HepG2 (cell line): ENCODE data around the gene ZG16. TPM values are rescaled to one million over a fixed set of nuclear protein-coding genes. Genes with fewer than 3 reads are reported as not detected.

Experiments
- ARHGAP35 ChIP-seq: sonication (generic); formaldehyde crosslinking; IDR thresholded peaks from 2 replicates; pipeline ENCODE4 v1.9.0; 2022; ENCODE audit warnings: mild to moderate bottlenecking, inconsistent platforms, moderate library complexity, missing genetic modification reagents, borderline replicate concordance
- CCAR2 ChIP-seq: fragments of 200-400 bp; formaldehyde crosslinking; optimal IDR thresholded peaks from 2 replicates; pipeline ENCODE3; 2018; ENCODE audit warnings: low read depth, mild to moderate bottlenecking, low read length, moderate library complexity
- HNRNPL ChIP-seq: fragments of 200-400 bp; formaldehyde crosslinking; IDR thresholded peaks from 2 replicates; pipeline ENCODE4 v1.6.1; 2017; ENCODE audit warnings: mild to moderate bottlenecking, low read depth, low read length
- IKZF1 ChIP-seq: fragments of 450-650 bp; IDR thresholded peaks from 2 replicates; pipeline ENCODE4 v1.7.1; 2016
- KDM3A ChIP-seq: IDR thresholded peaks from 2 replicates; pipeline ENCODE4 v1.6.1; 2018; ENCODE audit warnings: low read depth, missing compliant biosample characterization
- KLF13 ChIP-seq: sonication (generic); formaldehyde crosslinking; IDR thresholded peaks from 2 replicates; pipeline ENCODE4 v1.4.0; 2020; ENCODE audit warnings: mild to moderate bottlenecking, missing genetic modification reagents
- MED8 ChIP-seq: sonication (generic); formaldehyde crosslinking; IDR thresholded peaks from 2 replicates; pipeline ENCODE4 v1.8.1; 2023; ENCODE audit warnings: mild to moderate bottlenecking, missing genetic modification reagents; ENCODE audit not compliant: insufficient replicate concordance
- MXI1 ChIP-seq: IDR thresholded peaks from 3 replicates; pipeline ENCODE4 v1.6.1; 2012; ENCODE audit warnings: low read depth, low read length, inconsistent platforms, borderline replicate concordance
- NR3C1 ChIP-seq: sonication (generic); formaldehyde crosslinking; IDR thresholded peaks from 2 replicates; pipeline ENCODE4 v1.4.0; 2020; ENCODE audit warnings: missing genetic modification reagents
- SP4 ChIP-seq: sonication (generic); formaldehyde crosslinking; IDR thresholded peaks from 2 replicates; pipeline ENCODE4 v1.8.1; 2023; ENCODE audit warnings: mild to moderate bottlenecking, missing genetic modification reagents
- THRA ChIP-seq: sonication (generic); formaldehyde crosslinking; IDR thresholded peaks from 2 replicates; pipeline ENCODE4 v1.4.0; 2020; ENCODE audit warnings: missing genetic modification reagents, borderline replicate concordance
- ZBTB33 ChIP-seq: sonication (generic); formaldehyde crosslinking; IDR thresholded peaks from 2 replicates; pipeline ENCODE4 v1.4.0; 2020; ENCODE audit warnings: missing genetic modification reagents
- ZNF12 ChIP-seq: sonication (generic); formaldehyde crosslinking; IDR thresholded peaks from 2 replicates; pipeline ENCODE4 v1.5.0; 2020; ENCODE audit warnings: missing genetic modification reagents
- ZNF136 ChIP-seq: sonication (generic); formaldehyde crosslinking; IDR thresholded peaks from 2 replicates; pipeline ENCODE4 v1.8.1; 2022; ENCODE audit warnings: low read depth, mild to moderate bottlenecking, moderate library complexity, missing genetic modification reagents
- ZNF501 ChIP-seq: sonication (generic); formaldehyde crosslinking; IDR thresholded peaks from 2 replicates; pipeline ENCODE4 v1.5.1; 2020; ENCODE audit warnings: mild to moderate bottlenecking, moderate library complexity, missing genetic modification reagents
- ZNF512 ChIP-seq: sonication (generic); formaldehyde crosslinking; IDR thresholded peaks from 2 replicates; pipeline ENCODE4 v1.4.0; 2020; ENCODE audit warnings: mild to moderate bottlenecking, missing genetic modification reagents
- ZNF512B ChIP-seq: sonication (generic); formaldehyde crosslinking; IDR thresholded peaks from 2 replicates; pipeline ENCODE4 v1.5.1; 2020; ENCODE audit warnings: missing genetic modification reagents, mild to moderate bottlenecking, borderline replicate concordance
- ZNF660 ChIP-seq: sonication (generic); formaldehyde crosslinking; IDR thresholded peaks from 2 replicates; pipeline ENCODE4 v1.5.1; 2020; ENCODE audit warnings: mild to moderate bottlenecking, low read depth, missing genetic modification reagents, borderline replicate concordance
- ZNF713 ChIP-seq: sonication (generic); formaldehyde crosslinking; IDR thresholded peaks from 2 replicates; pipeline ENCODE4 v1.4.0; 2020; ENCODE audit warnings: mild to moderate bottlenecking, missing genetic modification reagents
- ZNF737 ChIP-seq: sonication (generic); formaldehyde crosslinking; IDR thresholded peaks from 2 replicates; pipeline ENCODE4 v1.5.0; 2020; ENCODE audit warnings: missing genetic modification reagents, mild to moderate bottlenecking, borderline replicate concordance
- ZNF83 ChIP-seq: sonication (generic); formaldehyde crosslinking; IDR thresholded peaks from 2 replicates; pipeline ENCODE4 v1.4.0; 2020; ENCODE audit warnings: missing genetic modification reagents, mild to moderate bottlenecking, borderline replicate concordance
- polyA plus RNA-seq, 8 experiments: library from polyadenylated mRNA; depleted of rRNA in 3 of 8; stranded (reverse) in 7 of 8; unstranded in 1 of 8; fragments of >200 nt; fragmentation: Illumina TruSeq in 4 of 8; extraction: Trizol in 4 of 8; gene quantifications; 2 replicates each; pipeline versions ENCODE4 v1.2.1 to v1.2.3, GENCODE V29; 2011 to 2016; ENCODE audit warnings: low read depth in 4 of 8, missing spikeins in 1 of 8, mixed read lengths in 1 of 8; ENCODE audit not compliant: insufficient read depth in 1 of 8
- total RNA-seq, 5 experiments: library from RNA; depleted of rRNA; stranded (reverse); fragments of >200 nt; fragmentation: Illumina TruSeq; extraction: Trizol; gene quantifications; 2 replicates each; pipeline ENCODE4 v1.2.3, GENCODE V29; 2016; ENCODE audit warnings: low read depth in 1 of 5

Gene ZG16
- total and polyA plus RNA-seq, 2 of the 13 experiments (the other 11 are each of a cell fraction or from before 2014, with no cell fraction given) = 0.04 to 0.07 TPM

- TF ChIP-seq NR3C1 (CRISPR knock-in tag) = no peak
- 0 out of 2 replicates have a peak, but pooled peaks have one; percentile 60 for TF ChIP-seq ZNF136 (CRISPR knock-in tag)
- TF ChIP-seq ZNF512 = no peak
- no peak for TF ChIP-seq MED8 (CRISPR knock-in tag)
- no peak for TF ChIP-seq ZNF713 (CRISPR knock-in tag)
- 0 out of 2 replicates have a peak, but pooled peaks have one; percentile 46 for TF ChIP-seq ZNF512B (CRISPR knock-in tag)
- TF ChIP-seq ZNF12 (CRISPR knock-in tag) = no peak
- TF ChIP-seq ZNF83 = no peak
- TF ChIP-seq KDM3A (CRISPR knock-in tag) = peak; percentile 78
- 0 out of 2 replicates have a peak, but pooled peaks have one; percentile 46 for TF ChIP-seq ARHGAP35 (CRISPR knock-in tag)
- TF ChIP-seq ZNF501 = peak; percentile 72
- no peak for TF ChIP-seq ZNF737
- TF ChIP-seq HNRNPL = 0 out of 2 replicates have a peak, but pooled peaks have one; percentile 41
- TF ChIP-seq KLF13 (CRISPR knock-in tag) = no peak
- TF ChIP-seq MXI1 = 0 out of 3 replicates have a peak, but pooled peaks have one; percentile 39
- TF ChIP-seq THRA (CRISPR knock-in tag) = peak; percentile 63; the same call in 1 of the 2 replicates
- no peak for TF ChIP-seq IKZF1
- TF ChIP-seq SP4 (CRISPR knock-in tag) = 0 out of 2 replicates have a peak, but pooled peaks have one; percentile 14
- TF ChIP-seq ZNF660 (CRISPR knock-in tag) = no peak
- TF ChIP-seq CCAR2 = no peak
- TF ChIP-seq ZBTB33 (CRISPR knock-in tag) = peak; percentile 94
Observed at GRCh38 chr16:29784901-29785500, 6.9 kb downstream of the ZG16 start (continued).
